ENCODE data around the gene HDGFL1. TPM values are rescaled to one million over a fixed set of nuclear protein-coding genes. Genes with fewer than 3 reads are reported as not detected.

Gene HDGFL1
- total and polyA plus RNA-seq, 2 donors (not counting 1 experiment from before 2014, with no cell fraction given): not detected

DNA sequence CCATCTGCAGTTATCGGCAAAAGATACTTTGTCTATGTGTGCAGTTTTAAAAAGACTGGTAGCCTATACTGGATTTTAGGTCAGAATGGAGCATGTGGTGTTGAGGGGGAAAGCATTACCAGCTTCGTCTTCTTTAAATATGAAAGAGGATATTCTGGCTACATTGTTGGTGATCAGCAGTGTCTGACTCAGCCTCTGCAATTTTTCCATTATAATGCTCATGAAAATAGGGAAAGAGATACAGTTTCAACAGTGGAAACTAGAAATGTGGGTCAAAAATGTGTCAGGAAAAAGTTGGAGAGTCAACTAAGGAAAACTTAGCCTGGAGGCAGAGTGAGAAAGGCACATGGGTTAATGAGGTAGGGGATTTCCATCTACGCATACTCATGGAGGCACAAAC, 45.2 kb downstream of the HDGFL1 start:
- no peaks in the 10 kb centered on the region for H3K9me3 ChIP-seq (ENCODE audit: control insufficient read depth, insufficient read depth, low read depth, low read length)
- no peaks in the 10 kb centered on the region for H3K36me3 ChIP-seq (ENCODE audit: control insufficient read depth, insufficient read depth, low read length)
- H3K27me3 ChIP-seq (ENCODE audit: control insufficient read depth, insufficient read depth, low read length): no peaks in the 10 kb centered on the region
- H2AFZ ChIP-seq (ENCODE audit: low read length): no peak overlapping the region
- TF ChIP-seq EZH2 (IDR thresholded peaks at IDR 0.05; ENCODE audit: low read length, missing control alignments): no peak
- TF ChIP-seq, protein P1, sequence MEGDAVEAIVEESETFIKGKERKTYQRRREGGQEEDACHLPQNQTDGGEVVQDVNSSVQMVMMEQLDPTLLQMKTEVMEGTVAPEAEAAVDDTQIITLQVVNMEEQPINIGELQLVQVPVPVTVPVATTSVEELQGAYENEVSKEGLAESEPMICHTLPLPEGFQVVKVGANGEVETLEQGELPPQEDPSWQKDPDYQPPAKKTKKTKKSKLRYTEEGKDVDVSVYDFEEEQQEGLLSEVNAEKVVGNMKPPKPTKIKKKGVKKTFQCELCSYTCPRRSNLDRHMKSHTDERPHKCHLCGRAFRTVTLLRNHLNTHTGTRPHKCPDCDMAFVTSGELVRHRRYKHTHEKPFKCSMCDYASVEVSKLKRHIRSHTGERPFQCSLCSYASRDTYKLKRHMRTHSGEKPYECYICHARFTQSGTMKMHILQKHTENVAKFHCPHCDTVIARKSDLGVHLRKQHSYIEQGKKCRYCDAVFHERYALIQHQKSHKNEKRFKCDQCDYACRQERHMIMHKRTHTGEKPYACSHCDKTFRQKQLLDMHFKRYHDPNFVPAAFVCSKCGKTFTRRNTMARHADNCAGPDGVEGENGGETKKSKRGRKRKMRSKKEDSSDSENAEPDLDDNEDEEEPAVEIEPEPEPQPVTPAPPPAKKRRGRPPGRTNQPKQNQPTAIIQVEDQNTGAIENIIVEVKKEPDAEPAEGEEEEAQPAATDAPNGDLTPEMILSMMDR (conservative IDR thresholded peaks at IDR 0.05 in 1 of 2, IDR thresholded peaks at IDR 0.05 in 1 of 2; ENCODE audit: low read depth in 1 of 2, low read length in 2 of 2): no peak
- H3K9ac ChIP-seq (ENCODE audit: insufficient read depth, low read length): no peak overlapping the region
- no peaks in the 10 kb centered on the region for H3K79me2 ChIP-seq (ENCODE audit: control insufficient read depth, insufficient read depth, low read length)
- peak in 1 of 2 donors; percentile 7 for DNase-seq (ENCODE audit: low read depth in 2 of 2)
- peaks cover 2% of the 10 kb centered on the region for H3K4me1 ChIP-seq (ENCODE audit: control insufficient read depth, extremely low read depth, insufficient read depth, low read length)
- H4K20me1 ChIP-seq (ENCODE audit: control insufficient read depth, extremely low read depth, insufficient read depth, low read length): no peaks in the 10 kb centered on the region
- no peak overlapping the region for H3K4me2 ChIP-seq (ENCODE audit: extremely low read depth, insufficient read depth, low read length)
- H3K4me3 ChIP-seq (replicated peaks in 1 of 4; ENCODE audit: control extremely low read depth in 1 of 4, insufficient read depth in 1 of 4, low read depth in 3 of 4, low read length in 4 of 4): no peak overlapping the region
- H3K27ac ChIP-seq (ENCODE audit: insufficient read depth, low read length): no peak overlapping the region

DNA sequence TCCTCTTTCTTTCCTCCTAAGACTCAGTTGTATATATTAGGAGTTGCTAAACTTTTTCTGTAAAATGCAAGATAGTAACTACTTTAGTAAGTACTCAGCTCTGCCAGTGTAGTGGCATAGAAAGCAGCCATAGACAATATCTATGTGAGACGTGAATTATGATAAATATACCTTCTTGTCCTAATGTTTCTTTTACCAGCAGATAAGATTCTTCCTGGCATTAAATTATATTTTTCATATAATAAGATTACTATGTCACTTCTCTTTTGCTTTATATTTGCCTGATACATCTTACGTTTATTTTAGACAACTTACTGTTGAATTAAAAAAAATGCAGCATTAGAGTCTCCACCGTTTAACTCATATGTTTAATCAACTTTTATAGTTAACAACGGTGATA, 51.7 kb downstream of the HDGFL1 start:
- H4K20me1 ChIP-seq (ENCODE audit: control insufficient read depth, extremely low read depth, insufficient read depth, low read length): no peaks in the 10 kb centered on the region
- TF ChIP-seq, protein P1 (conservative IDR thresholded peaks at IDR 0.05 in 1 of 2, IDR thresholded peaks at IDR 0.05 in 1 of 2; ENCODE audit: low read depth in 1 of 2, low read length in 2 of 2): no peak
- no peak for TF ChIP-seq EZH2 (IDR thresholded peaks at IDR 0.05; ENCODE audit: low read length, missing control alignments)
- no peak overlapping the region for H3K4me2 ChIP-seq (ENCODE audit: extremely low read depth, insufficient read depth, low read length)
- H3K9ac ChIP-seq (ENCODE audit: insufficient read depth, low read length): no peak overlapping the region
- no peaks in the 10 kb centered on the region for H3K27me3 ChIP-seq (ENCODE audit: control insufficient read depth, insufficient read depth, low read length)
- H3K79me2 ChIP-seq (ENCODE audit: control insufficient read depth, insufficient read depth, low read length): no peaks in the 10 kb centered on the region
- no peak for DNase-seq (ENCODE audit: low read depth in 2 of 2)
- no peak overlapping the region for H2AFZ ChIP-seq (ENCODE audit: low read length)
- no peak overlapping the region for H3K4me3 ChIP-seq (replicated peaks in 1 of 4; ENCODE audit: control extremely low read depth in 1 of 4, insufficient read depth in 1 of 4, low read depth in 3 of 4, low read length in 4 of 4)
- H3K27ac ChIP-seq (ENCODE audit: insufficient read depth, low read length): no peak overlapping the region
- H3K9me3 ChIP-seq (ENCODE audit: control insufficient read depth, insufficient read depth, low read depth, low read length): no peaks in the 10 kb centered on the region
- H3K4me1 ChIP-seq (ENCODE audit: control insufficient read depth, extremely low read depth, insufficient read depth, low read length): no peaks in the 10 kb centered on the region
- H3K36me3 ChIP-seq (ENCODE audit: control insufficient read depth, insufficient read depth, low read length): no peaks in the 10 kb centered on the region

Measured in fibroblast of lung (primary cell).